H1 (cell line): ENCODE measurements around the gene PLBD2. TPM values are rescaled to one million over a fixed set of nuclear protein-coding genes. Genes with fewer than 3 reads are reported as not detected.

Experiments used
- CHD1 ChIP-seq: IDR thresholded peaks from 2 replicates; pipeline ENCODE4 v1.6.1; 2012; ENCODE audit warnings: low read depth, low read length, improper control_type of control experiment
- KDM4A ChIP-seq: IDR thresholded peaks from one replicate; pipeline ENCODE4 v1.7.1; 2012; ENCODE audit warnings: low read depth, mild to moderate bottlenecking, moderate library complexity, low read length, inconsistent platforms; ENCODE audit not compliant: severe bottlenecking
- YY1 ChIP-seq: IDR thresholded peaks from 2 replicates; pipeline ENCODE4 v1.6.1; 2011; ENCODE audit warnings: low read depth, mild to moderate bottlenecking, low read length
- polyA plus RNA-seq, 7 experiments: library from polyadenylated mRNA; depleted of rRNA in 3 of 7; stranded (reverse) in 5 of 7; unstranded in 2 of 7; fragments of >200 nt in 5 of 7; fragments of 200-250 nt in 2 of 7; gene quantifications; 1 replicate in 5 of 7; 2 replicates in 1 of 7; 4 replicates in 1 of 7; pipeline versions ENCODE4 v1.2.1 to v1.2.3, GENCODE V29; 2011 to 2013; ENCODE audit warnings: missing spikeins in 2 of 7, mixed read lengths in 2 of 7
- total RNA-seq: library from RNA; stranded (reverse); fragmentation: NEBNext Ultra II Directional; extraction: Animal tissue kit (Norgen Biotek cat#: 25700); gene quantifications from 2 replicates; pipeline ENCODE4 v1.2.1, GENCODE V29; 2021

Gene PLBD2
- total and polyA plus RNA-seq, 2 of the 8 experiments (the other 6 are each of a cell fraction or from before 2014, with no cell fraction given): 16.8 to 33.5 TPM

- TF ChIP-seq KDM4A (no peak), CHD1 (no peak), YY1 (no peak)
These were observed 42.9 kb downstream of the PLBD2 start (continued) for GRCh38 chr12:113401066-113402000.
